PC-9 (cell line): ENCODE measurements around the gene MYO5B.

Experiments
- EZH2 ChIP-seq: fragments of 200-600 bp; sonication (generic); IDR thresholded peaks from 2 replicates; pipeline ENCODE4 v1.8.0; 2017; ENCODE audit warnings: antibody characterized with exemption, low read depth
- TF ChIP-seq, protein P1 (sequence below): fragments of 200-600 bp; sonication (generic); conservative IDR thresholded peaks from 2 replicates; pipeline ENCODE4 v1.6.1; 2017; ENCODE audit warnings: mixed run types, antibody characterized with exemption, mild to moderate bottlenecking, moderate library complexity

DNA sequence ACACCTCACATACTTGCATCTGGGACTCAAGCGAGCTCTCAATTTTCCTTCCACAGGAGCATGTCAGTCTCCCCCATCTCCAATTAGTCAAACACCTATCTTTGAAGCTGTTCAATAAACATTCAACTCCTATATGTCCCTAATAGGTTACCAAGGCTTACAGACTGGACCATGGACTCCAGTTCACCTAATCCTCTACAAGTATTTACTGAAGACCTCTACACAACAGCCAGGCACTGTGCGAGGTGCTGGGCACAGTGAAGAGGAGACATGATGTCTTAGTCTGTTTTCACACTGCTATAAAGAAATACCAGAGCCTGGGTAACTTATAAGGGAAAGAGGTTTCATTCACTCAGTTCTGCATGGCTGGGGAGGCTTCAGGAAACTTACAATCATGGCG lies 129.9 kb downstream of the MYO5B start:
- TF ChIP-seq, protein P1, sequence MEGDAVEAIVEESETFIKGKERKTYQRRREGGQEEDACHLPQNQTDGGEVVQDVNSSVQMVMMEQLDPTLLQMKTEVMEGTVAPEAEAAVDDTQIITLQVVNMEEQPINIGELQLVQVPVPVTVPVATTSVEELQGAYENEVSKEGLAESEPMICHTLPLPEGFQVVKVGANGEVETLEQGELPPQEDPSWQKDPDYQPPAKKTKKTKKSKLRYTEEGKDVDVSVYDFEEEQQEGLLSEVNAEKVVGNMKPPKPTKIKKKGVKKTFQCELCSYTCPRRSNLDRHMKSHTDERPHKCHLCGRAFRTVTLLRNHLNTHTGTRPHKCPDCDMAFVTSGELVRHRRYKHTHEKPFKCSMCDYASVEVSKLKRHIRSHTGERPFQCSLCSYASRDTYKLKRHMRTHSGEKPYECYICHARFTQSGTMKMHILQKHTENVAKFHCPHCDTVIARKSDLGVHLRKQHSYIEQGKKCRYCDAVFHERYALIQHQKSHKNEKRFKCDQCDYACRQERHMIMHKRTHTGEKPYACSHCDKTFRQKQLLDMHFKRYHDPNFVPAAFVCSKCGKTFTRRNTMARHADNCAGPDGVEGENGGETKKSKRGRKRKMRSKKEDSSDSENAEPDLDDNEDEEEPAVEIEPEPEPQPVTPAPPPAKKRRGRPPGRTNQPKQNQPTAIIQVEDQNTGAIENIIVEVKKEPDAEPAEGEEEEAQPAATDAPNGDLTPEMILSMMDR: no peak
- TF ChIP-seq EZH2: no peak
